SK-N-DZ (cell line): ENCODE results near the gene SFTPA2. TPM values are rescaled to one million over a fixed set of nuclear protein-coding genes. Genes with fewer than 3 reads are reported as not detected.
"Not testable (repeated sequence)": the region's sequence is repeated elsewhere in the genome, so short reads cannot be mapped to it uniquely, and the experiment has no call there.

ENCODE experiments used
- DNase-seq: peaks from one replicate; pipeline ENCODE4 v3.0.0-alpha.2; 2015; ENCODE audit warnings: low spot score
- polyA plus RNA-seq, 2 experiments: library from polyadenylated mRNA; depleted of rRNA; stranded (reverse); fragments of >200 nt; gene quantifications; 2 replicates each; pipeline ENCODE4 v1.2.3, GENCODE V29; 2014

SFTPA2 gene
- polyA plus RNA-seq (2014; cell fraction: cytosol; rRNA removed) = not detected in 2 replicates
- polyA plus RNA-seq (2014; cell fraction: nucleus; rRNA removed) = not detected in 2 replicates

DNA sequence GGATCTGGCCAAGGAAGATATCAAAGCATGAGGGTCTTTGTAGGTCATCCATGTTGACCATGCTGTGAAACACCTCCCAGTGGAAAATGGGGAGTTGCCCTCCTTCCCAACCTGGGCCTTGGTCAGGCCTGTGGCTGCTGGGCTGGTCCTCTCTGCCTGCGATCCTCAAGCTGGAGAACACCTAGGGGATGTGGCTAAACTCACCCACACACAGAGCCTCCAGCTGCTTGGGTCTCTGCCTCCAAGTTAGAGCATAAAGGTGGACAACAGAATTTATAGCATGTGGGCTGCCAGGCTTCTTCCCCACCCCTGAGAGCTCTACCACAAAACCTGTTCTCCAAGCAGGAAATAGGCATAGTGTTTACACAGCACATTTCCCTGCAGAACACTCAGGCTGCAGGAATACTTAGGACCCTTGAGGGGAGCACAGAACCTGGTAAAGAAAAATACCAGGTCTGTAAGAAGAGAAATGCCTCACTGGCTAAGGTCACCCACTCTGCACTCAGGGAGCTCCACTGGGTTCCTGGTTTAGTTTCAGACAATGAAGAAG, at the start of gene SFTPA2:
SFTPA2 (minus strand) TSS at position 248 of the 550 bp plus-strand sequence. CDS start 924 bp downstream, outside the sequence.
- no peak for DNase-seq

DNA sequence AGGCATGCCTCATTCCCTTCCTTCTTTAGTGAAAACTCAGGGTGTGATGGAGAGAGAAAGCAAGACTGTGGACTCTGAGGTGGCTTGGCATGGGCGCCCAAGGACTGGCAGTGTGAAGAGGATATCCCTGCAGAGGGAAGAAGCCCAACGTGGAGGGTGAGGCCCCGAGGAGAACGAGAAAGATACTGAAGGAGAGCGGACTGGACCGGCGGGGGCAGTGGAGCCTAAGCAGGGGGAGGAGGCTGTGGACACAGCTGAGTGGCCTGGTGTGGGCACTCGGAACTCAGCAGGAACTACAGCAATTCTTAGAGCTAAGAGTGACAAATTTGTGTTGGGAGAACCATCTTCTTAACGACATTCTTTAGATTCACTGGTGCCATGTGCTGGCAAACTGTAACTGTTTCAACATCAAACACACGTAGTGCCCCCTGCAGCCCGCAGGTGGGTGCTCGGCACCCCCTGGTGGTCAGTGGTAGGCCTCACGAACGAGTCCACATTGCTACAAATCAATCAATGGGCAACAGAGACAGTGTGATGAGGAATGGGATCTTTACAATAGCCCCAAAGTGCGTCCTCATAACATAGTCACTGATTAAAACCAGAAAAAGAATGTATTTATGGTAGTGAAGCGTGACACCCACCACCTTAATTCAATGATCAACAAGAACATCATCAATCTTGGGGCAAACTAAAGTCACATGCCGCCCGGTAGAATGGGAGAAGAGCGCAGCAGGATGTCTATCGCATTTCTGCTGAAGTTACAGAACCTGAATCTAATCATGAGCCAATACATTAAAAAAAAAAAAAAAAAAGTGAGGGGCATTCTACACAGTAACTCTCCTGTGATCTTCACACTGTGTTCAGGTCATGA, 48.5 kb upstream of the SFTPA2 start:
- DNase-seq = peak; percentile 11

DNA sequence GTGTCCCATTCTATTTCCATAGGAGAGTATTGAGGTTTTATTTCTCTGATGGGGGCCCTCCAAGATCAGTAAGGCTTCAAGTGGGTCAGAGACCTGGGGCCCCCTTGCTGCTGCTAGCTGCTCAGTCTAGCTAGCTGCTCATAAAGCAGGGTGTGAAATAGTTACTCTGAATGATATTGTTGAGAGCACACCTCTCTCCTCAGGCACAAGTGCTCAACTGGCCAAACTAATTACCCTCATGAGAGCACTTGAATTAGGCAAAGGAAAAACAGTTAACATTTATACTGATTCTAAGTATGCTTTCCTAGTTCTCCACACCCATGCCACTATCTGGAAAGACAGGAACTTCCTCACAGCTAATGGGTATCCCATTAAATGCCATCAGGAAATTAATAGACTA, 45.1 kb upstream of the SFTPA2 start:
- no peak for DNase-seq

DNA sequence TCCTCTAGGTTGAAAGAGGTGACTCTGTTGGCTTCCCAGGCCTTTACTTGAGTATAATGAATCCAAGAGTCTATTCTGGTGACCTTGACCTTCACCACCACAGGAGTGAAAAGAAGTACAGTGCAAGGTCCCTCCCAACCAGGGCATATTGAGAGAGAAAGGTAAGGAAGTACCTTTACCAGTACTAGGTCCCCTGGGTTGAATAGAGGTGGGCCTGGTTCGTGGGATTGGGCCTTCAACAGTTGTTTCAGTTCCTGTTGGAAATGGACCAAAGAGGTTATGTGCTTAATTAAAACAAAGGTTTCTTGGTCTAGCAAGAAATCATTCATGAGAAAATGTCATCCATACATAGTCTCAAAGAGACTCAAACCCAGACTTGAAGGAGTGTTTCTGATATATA, 44.1 kb upstream of the SFTPA2 start:
- no peak for DNase-seq

DNA sequence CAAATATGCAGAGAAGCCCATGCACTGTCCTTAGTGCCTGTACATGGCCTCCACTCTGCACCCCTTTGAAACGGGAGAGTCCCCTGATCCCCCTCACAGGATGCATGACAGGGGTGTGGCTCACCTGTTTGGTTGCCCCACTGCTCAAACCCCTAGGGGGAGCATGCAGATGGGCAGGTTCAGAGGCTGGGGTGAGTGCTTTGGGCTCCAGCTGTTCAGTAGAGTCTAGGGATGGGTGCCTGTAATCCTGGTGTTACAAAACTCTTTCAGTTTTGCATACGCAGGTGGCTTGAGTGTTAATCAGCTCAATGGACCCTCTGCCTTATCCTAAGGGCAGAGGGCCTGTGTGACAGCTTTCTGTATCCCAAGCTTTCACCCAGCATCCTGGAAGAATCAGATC, 42.7 kb upstream of the SFTPA2 start:
- DNase-seq = no peak

DNA sequence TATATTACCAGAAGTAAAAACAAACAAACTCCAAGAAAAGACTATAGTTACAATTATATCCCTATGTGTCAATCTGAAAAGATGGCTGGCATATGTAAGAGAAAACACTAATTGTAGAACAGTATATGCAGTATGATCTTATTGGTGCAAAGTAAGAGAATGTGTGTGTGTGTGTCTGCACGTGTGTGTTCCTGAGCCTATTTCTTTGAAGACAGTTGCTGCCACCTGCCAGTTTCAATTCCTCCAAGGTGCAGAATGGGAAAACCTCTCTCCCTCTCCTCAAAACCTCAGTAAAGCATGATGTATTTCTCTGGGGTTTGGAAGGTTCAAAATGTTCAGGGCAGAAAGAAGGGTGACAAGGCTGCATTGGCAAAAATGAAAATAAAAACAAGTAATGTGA, 41.7 kb upstream of the SFTPA2 start:
- no peak for DNase-seq

DNA sequence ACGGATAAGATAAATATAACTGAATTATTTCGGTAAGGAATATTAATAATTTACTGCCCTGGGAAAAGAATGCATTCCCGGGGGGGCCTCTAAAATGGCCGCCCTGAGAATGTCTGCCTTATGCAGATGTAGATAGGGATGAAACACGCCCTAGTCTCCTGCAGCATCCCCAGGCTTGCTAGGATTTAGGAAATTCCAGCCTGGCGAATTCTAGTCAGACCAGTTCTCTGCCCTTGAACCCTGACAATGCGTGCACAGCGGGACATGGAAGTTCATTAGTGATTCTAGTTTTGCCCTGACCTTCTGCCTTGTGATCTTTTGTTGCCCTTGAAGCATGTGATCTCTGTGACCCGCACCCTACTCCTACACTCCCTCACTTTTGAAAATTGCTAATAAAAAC, 39.4 kb upstream of the SFTPA2 start:
- DNase-seq = not testable (repeated sequence)

DNA sequence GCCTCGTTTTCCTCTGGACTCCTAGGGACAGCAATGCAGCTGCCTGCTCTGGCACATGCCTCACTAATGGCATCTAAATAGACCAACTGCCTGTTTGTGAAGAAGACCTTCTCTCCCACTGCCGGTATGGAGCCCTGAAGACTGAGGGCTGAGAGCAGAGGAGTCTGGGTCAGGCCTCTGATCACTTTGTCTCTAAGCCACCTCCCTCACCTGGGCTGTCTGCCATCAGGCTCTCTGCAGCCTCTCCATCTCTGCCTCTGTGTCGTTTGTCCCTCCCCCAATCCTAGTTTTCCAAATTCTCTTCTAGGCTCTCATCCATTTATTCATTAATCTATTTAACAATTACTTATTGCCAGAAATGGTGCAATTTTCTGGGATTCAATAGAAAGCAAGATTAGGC, 35.3 kb upstream of the SFTPA2 start:
- DNase-seq = no peak

DNA sequence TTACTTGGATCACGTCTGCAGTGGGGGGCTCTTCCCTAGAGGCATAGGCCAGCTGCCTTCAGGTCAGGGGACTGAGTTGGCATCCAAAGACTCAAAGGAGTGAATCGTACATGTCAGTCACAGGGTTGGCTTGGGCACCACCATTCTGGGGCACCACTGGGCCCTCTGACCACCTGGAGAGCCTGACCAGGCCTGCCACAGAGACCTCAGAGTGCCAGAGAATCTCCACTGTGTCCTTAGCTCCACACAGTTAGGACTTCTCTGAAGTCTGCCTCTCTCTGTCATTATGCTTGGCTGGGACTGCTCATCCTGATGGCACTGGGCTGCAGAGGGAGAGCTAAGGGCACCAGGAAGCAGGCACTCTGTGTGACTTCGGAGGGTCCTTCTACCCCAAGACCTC, 34.4 kb upstream of the SFTPA2 start:
- not testable (repeated sequence) for DNase-seq

DNA sequence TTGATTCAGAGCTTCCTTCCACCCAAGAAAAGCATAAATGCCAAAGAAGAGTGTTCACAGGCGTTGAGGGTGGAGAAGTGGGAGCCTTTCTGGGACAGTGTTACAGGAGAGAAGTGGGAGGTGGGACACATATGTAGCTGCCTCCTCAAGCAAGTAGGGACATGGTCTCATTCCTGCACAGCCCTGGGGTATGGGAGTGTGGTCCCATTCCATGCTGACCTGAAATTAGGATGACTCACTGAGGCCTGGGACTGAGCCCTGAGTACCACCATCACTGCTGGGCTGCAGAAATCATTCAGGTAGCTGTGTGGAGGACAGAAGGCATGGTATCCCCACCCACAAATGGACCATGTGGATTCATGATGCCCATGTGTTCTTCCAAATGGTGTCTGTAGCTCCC, 33.2 kb upstream of the SFTPA2 start:
- DNase-seq = no peak

DNA sequence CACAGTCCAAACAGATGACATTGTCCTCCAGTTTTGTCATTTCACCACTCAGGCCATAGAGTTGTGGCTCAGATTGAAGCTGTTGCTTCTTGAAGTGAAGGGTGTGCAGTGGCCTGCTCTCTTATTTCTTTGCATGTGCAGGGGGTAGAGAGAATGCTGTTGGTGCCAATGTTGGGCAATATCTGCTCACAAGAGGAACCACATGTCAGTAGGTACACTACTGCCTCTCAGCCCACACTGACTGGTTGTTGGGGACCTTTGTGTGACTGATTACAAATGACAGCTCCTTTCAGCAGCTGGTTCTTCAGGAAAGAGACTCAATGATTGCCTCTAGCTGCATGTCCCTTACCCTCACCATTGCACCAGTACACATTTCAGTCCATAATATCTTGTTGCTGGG, 28.6 kb upstream of the SFTPA2 start:
- no peak for DNase-seq

DNA sequence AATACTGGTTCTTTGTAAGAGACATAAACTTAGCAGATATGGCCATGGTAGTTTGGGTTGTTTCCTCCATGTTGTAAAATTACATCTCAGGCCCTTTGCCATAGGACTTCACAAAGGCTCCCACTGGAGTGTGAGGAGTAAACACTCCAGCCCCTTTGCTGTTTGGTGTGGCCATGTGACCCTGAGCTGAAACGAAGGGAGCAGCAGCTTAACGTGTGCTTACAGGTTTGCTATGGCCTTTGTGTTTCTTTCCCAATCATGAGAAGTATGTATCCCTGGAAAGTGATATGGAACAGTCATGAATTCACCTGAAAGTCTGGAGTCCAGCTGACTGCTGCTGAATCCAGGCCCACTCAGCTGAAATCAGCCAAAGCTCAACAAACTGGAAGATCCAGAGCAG, 26.7 kb upstream of the SFTPA2 start:
- no peak for DNase-seq

DNA sequence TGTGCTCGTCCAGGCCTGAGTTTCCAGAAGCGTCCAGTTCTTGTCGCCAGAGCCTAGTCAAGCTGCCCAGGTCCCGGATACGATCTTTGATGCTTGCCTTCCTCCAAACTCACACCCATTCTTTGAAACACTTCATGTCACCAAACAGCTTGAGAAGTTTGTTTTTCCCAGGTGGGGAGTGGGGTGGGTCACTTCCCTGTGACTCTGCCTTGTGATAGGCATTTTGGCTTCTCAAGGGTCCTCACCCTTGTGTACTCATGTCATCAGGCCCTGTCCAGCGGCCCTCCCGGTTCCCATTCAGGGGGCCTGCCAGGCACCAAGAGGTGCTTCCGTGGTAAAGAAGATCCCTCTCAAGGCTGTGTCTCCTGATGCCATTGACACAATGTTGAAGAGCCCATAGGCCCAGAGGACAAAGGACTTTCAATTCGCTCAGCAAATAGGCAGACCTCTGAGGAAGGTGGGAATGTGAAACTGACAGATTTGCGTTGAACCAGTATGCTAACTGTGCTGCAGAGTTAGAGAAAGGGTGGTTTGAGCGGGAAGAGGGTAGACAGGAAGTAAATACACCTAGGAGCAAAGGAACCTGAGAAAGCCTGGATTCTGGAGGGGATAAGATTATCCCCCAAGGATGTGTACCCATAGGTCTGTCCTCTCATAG, 25.8 kb upstream of the SFTPA2 start:
- DNase-seq = no peak

DNA sequence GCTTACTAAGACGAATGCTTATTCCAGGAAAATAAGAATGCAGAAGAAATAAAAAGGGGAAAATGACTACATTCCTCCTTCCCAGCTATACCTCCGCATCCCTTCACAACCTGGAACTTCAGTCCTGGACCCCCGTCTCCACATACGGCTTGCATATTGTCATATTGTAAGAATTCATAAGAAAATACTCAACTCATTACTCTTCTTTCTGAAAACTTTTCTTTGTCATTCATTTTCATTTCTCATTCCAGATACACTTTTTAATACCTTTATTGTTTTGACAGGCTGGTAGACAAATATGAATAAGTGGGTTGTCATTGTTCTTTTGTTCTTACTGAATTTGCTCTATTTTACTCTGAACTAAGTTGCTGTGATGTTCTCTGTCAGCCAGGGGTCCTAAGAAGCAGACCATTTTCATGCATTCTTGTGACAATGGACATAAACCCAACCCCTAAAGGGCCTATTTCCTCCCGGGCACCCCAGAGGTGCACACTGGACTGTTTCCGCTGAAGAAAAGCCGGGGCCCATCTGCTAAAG, 23.3 kb upstream of the SFTPA2 start:
- no peak for DNase-seq

DNA sequence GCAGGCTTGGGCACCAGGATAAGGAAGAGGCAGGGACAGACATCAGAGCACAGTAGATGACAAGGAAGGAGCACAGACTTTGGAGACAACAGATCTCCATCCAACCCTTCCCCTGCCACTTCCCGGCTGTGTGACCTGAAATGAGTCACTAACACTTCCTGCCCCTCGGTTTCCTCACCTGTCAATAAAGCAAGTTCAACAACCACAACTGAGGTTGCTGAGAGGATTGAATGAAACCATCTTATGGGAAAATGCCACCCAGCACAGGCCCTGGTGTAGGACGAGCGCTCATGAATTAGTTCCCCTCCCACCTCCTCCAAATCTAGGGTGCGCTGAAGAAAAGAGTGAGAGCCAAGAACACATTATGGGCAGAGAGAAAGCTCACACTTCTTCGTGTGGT, 22.7 kb upstream of the SFTPA2 start:
- not testable (repeated sequence) for DNase-seq

DNA sequence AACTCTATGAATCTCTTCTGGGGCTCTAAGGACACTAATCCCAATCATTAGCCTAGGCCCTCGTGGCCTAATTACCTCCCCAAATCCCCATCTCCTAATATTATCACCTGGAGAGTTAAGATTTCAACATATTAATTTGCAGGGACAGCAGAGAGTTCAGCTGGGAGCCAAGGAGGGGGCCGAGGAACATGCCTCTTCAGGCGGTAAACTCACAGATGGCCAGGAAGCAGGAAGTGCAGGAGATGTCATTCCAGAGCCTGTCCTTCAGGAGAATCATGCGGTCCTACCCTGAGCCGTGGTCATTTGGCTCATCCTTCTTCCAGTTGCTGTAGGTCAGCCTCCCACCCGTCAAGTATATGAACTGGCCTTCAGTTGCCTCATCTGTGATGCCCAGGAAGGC, 21.9 kb upstream of the SFTPA2 start:
- DNase-seq = no peak

DNA sequence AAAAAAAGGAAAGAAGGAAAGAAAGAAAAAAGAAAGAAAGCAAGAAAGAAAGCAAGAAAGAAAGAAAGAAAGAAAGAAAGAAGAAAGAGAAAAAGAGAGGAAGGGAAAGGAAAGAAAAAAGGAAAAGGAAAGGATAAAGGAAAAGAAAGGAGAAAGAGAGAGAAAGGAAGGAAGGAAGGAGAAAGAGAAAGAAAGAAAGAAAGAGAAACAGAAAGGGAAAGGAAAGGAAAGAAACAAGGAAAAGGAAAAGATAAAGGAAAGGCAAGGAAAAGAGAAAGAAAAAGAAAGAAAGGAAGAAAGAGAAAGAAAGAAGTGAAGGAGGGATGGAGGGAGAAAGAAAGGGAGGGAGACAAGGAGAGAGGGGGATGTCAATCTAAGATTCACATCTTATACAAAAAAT, 20.8 kb upstream of the SFTPA2 start:
- DNase-seq = no peak

DNA sequence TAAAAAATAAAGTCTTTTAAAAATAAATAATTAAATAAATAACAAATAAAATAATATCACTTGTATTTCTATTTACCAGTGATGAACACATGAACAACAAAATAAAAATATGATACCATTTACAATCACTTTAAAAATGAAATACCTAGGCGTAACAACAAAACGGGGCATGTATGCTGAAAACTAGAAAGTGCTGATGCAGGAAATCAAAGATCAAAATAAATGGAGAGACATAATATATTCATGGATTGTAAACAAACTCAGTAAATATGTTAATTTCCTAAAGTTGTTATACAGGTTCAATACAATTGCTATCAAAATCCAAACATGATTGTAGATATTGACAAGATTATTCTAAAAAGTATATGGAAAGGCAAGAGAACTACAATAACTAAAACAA, 19.2 kb upstream of the SFTPA2 start:
- DNase-seq = no peak

DNA sequence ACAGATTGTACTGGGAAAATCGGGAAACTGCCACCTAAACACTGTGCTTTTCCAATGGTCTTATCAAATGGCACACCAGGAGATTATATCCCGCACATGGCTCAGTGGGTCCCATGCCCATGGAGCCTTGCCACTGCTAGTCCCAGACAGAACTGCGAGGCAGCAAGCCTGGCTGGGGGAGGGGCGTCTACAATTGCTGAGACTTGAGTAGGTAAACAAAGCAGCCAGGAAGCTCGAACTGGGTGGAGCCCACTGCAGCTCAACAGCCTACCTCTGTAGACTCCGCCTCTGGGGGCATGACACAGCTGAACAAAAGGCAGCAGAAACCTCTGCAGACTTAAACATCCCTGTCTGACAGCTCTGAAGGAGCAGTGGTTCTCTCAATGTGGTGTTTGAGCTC, 10.4 kb upstream of the SFTPA2 start:
- DNase-seq = not testable (repeated sequence)

DNA sequence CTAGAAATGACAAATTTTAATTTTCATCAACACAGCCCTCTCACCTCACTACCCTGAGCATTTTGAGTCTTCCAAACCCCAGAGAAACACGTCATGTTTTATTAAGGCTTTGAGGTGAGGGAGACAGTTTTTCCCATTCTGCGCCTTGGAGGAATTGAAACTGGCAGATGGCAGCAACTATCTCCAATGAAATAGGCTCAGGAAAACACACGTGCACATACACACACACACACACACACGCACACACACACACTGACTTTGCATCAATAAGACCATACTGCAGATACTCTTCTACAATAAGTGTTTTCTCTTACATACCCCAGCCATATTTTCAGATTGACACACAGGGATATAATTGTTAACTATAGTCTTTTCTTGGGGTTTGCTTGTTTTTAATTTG, 3.2 kb upstream of the SFTPA2 start:
- DNase-seq = no peak

DNA sequence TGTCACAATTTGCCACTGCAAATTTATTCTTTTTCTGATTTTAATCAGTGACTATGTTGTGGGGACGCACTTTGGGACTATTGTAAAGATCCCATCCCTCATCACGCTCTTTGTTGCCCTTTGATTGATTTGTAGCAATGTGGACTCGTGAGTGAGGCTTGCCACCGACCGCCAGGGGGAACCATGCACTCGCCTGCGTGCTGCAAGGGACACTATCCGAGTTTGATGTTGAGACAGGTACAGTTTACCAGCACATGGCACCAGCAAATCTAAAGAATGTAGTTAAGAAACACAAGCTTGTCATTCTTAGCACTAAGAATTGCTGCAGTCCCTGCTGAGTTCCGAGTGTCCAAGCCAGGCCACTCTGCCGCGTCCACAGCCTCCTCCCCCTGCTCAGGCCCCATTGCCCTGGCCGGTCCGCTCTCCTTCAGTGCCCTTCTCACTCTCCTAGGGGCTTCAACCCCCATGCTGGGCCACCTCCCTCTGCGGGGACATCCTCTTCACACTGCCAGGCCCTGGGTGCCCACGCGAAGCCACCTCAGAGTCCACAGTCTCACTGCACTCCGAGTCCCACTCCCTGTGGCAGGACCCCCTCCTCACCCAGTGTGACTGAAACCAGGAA, 2.0 kb upstream of the SFTPA2 start:
- DNase-seq = peak; percentile 52

DNA sequence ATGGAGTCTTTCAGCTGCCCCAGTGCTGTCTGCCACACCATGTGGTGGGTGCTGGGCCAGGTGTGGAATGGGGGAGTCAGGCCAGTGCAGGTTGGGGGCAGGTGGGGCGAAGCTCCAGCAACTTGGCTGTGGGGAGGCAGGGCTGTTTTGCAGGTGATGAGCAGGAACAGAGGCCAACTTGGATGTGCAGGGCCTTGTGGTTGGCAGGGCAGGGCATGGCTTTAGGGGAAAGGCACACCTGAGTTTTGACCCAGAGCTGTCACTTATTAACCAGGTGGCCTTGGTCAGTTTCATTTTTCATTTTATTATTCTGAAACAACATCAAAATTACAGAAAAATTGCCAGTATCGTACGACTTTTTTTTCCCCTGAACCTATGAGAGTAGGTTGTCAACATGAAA, 1.1 kb upstream of the SFTPA2 start:
- no peak for DNase-seq
